Mesenchymal stem cell (in vitro differentiated cells and primary cell): ENCODE results near the gene PDS5A.
"Not testable (repeated sequence)": the region's sequence is repeated elsewhere in the genome, so short reads cannot be mapped to it uniquely, and the experiment has no call there.

Experiments
- DNase-seq: peaks from one replicate; pipeline ENCODE4 v3.0.0-alpha.2; 2013
- H2AFZ ChIP-seq: one replicate; pipeline ENCODE4 v1.6.1; 2013; ENCODE audit warnings: low read depth, mild to moderate bottlenecking, control low read depth, inconsistent platforms, low read length, moderate library complexity
- H2AK5ac ChIP-seq: 2 replicates; pipeline ENCODE4 v1.6.1; 2013; ENCODE audit warnings: low read length, moderate library complexity, mild to moderate bottlenecking, inconsistent platforms; ENCODE audit not compliant: severe bottlenecking
- H2BK120ac ChIP-seq: one replicate; pipeline ENCODE4 v1.6.1; 2013; ENCODE audit warnings: low read depth, mild to moderate bottlenecking, inconsistent platforms, low read length, moderate library complexity
- H2BK12ac ChIP-seq, 2 experiments: one replicate each; pipeline ENCODE4 v1.6.1; 2013; ENCODE audit warnings: inconsistent platforms in 2 of 2, low read length in 2 of 2, mild to moderate bottlenecking in 2 of 2, moderate library complexity in 2 of 2, control low read depth in 1 of 2
- H2BK15ac ChIP-seq: one replicate; pipeline ENCODE4 v1.6.1; 2013; ENCODE audit warnings: mild to moderate bottlenecking, low read depth, inconsistent platforms; ENCODE audit not compliant: poor library complexity, severe bottlenecking
- H2BK5ac ChIP-seq: 2 replicates; pipeline ENCODE4 v1.6.1; 2013; ENCODE audit warnings: low read depth, mild to moderate bottlenecking, low read length, control low read depth, inconsistent platforms; ENCODE audit not compliant: poor library complexity, severe bottlenecking
- H3K14ac ChIP-seq, 2 experiments: one replicate each; pipeline ENCODE4 v1.6.1; 2013; ENCODE audit warnings: inconsistent platforms in 2 of 2, low read length in 2 of 2, control low read depth in 1 of 2, mild to moderate bottlenecking in 1 of 2, moderate library complexity in 1 of 2
- H3K18ac ChIP-seq, 2 experiments: one replicate each; pipeline ENCODE4 v1.6.1; 2013; ENCODE audit warnings: inconsistent platforms in 2 of 2, low read length in 2 of 2, control low read depth in 1 of 2, low read depth in 1 of 2, mild to moderate bottlenecking in 1 of 2
- H3K23ac ChIP-seq, 2 experiments: one replicate each; pipeline ENCODE4 v1.6.1; 2013; ENCODE audit warnings: inconsistent platforms in 2 of 2, low read length in 2 of 2, mild to moderate bottlenecking in 2 of 2, moderate library complexity in 2 of 2, control low read depth in 1 of 2
- H3K27ac ChIP-seq: 2 replicates; pipeline ENCODE4 v1.5.1; 2013; ENCODE audit warnings: mild to moderate bottlenecking, moderate library complexity, low read length, control low read depth, inconsistent platforms; ENCODE audit not compliant: poor library complexity, severe bottlenecking
- H3K27me3 ChIP-seq, 2 experiments: 2 replicates each; pipeline versions ENCODE4 v1.6.1 to v1.7.0; 2013; ENCODE audit warnings: low read length in 2 of 2, mild to moderate bottlenecking in 2 of 2, moderate library complexity in 2 of 2, control low read depth in 1 of 2, inconsistent platforms in 1 of 2; ENCODE audit not compliant: control insufficient read depth in 1 of 2, insufficient read depth in 1 of 2
- H3K36me3 ChIP-seq, 2 experiments: 2 replicates each; pipeline versions ENCODE4 v1.6.1 to v1.7.0; 2013; ENCODE audit warnings: low read length in 2 of 2, control low read depth in 1 of 2, inconsistent platforms in 1 of 2, low read depth in 1 of 2, mild to moderate bottlenecking in 1 of 2; ENCODE audit not compliant: insufficient read depth in 2 of 2, control insufficient read depth in 1 of 2
- H3K4ac ChIP-seq, 2 experiments: one replicate each; pipeline ENCODE4 v1.6.1; 2013; ENCODE audit warnings: inconsistent platforms in 2 of 2, low read length in 2 of 2, mild to moderate bottlenecking in 2 of 2, moderate library complexity in 2 of 2, control low read depth in 1 of 2, low read depth in 1 of 2
- H3K4me1 ChIP-seq: 2 replicates; pipeline ENCODE4 v1.6.1; 2013; ENCODE audit warnings: low read depth, low read length, control low read depth; ENCODE audit not compliant: control insufficient read depth, insufficient read depth
- H3K4me2 ChIP-seq: 2 replicates; pipeline ENCODE4 v1.6.1; 2013; ENCODE audit warnings: low read length, mild to moderate bottlenecking, inconsistent platforms; ENCODE audit not compliant: poor library complexity, severe bottlenecking
- H3K4me3 ChIP-seq, 2 experiments: 2 replicates each; pipeline versions ENCODE4 v1.5.1 to v1.7.0; 2013; ENCODE audit warnings: low read length in 2 of 2, mild to moderate bottlenecking in 2 of 2, control low read depth in 1 of 2, low read depth in 1 of 2; ENCODE audit not compliant: insufficient read depth in 1 of 2
- H3K79me1 ChIP-seq: replicated peaks from 2 replicates; pipeline ENCODE4 v1.6.1; 2013; ENCODE audit warnings: mild to moderate bottlenecking, control low read depth, low read length, inconsistent platforms; ENCODE audit not compliant: poor library complexity, severe bottlenecking
- H3K9ac ChIP-seq: 2 replicates; pipeline ENCODE4 v1.7.0; 2013; ENCODE audit warnings: mild to moderate bottlenecking, low read length, moderate library complexity
- H3K9me3 ChIP-seq: 2 replicates; pipeline ENCODE4 v1.7.0; 2013; ENCODE audit warnings: mild to moderate bottlenecking, low read length; ENCODE audit not compliant: control insufficient read depth
- H4K8ac ChIP-seq: one replicate; pipeline ENCODE4 v1.6.1; 2013; ENCODE audit warnings: inconsistent platforms, mild to moderate bottlenecking, low read length, moderate library complexity
- H4K91ac ChIP-seq: one replicate; pipeline ENCODE4 v1.6.1; 2013; ENCODE audit warnings: mild to moderate bottlenecking, low read length, inconsistent platforms
- WGBS: methylation state at CpG from one replicate; pipeline ENCODE4 v1.1.7; 2013; ENCODE audit warnings: mixed read lengths; 5-methylcytosine and 5-hydroxymethylcytosine counted together

The PDS5A gene

DNA sequence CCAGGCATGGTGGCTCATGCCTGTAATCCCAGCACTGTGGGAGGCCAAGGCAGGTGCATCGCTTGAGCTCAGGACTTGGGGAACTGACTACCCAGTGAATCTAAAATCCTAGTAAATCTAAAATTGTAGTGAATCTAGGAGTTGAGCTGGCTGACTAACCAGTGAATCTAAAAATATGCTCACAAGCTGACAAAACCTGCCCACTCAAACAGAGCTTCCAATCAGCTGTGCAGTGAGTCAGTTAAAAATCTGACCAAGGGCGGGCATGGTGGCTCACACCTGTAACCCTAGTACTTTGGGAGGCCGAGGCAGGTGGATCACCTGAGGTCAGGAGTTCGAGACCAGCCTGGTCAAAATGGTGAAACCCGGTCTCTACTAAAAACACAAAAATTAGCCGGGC, 72.7 kb downstream of the PDS5A start:
- H2BK120ac ChIP-seq, H3K4me2 ChIP-seq, H4K91ac ChIP-seq, H3K27me3 ChIP-seq, H4K8ac ChIP-seq, H2AFZ ChIP-seq, H2BK12ac ChIP-seq, H3K27ac ChIP-seq, H3K23ac ChIP-seq, H2BK15ac ChIP-seq, H3K14ac ChIP-seq, H3K9ac ChIP-seq, H3K4ac ChIP-seq, H2BK5ac ChIP-seq, DNase-seq, H3K4me3 ChIP-seq, H2AK5ac ChIP-seq, H3K4me1 ChIP-seq, H3K79me1 ChIP-seq, H3K9me3 ChIP-seq, H3K18ac ChIP-seq: not testable (repeated sequence)
- peaks cover 5 to 68% of the 10 kb centered on the region in 2 experiments for H3K36me3 ChIP-seq
- 100% methylated on average over 5 of the region's 6 CpGs for WGBS

DNA sequence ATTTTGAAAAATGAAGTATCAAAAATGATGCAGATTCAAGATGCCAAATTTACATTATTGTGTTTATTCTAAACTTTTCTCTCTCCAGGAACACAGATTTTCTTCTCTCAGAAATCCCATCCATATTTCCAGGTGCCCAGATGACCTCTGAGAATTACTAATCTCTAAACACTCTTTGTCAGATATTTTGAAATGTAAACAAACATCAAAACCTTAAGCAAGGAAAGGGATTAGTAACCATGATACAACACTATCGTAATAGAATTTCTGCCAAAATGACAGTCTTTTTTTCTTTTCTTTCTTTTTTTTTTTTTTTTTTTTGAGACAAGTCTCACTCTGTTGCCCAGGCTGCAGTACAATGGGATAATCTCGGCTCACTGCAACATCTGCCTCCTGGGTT, 76.7 kb downstream of the PDS5A start:
- Histone ChIP-seq H2AFZ (no peak overlapping the region), H3K36me3 (peaks cover 22 to 83% of the 10 kb centered on the region in 2 experiments), H2BK12ac (no peak overlapping the region), H2BK5ac (no peak overlapping the region), H2BK15ac (no peak overlapping the region), H4K8ac (no peak overlapping the region), H3K79me1 (peaks cover 17% of the 10 kb centered on the region), H3K18ac (no peak overlapping the region), H3K9me3 (no peaks in the 10 kb centered on the region), H3K9ac (no peak overlapping the region), H2AK5ac (no peak overlapping the region), H4K91ac (no peak overlapping the region), H2BK120ac (no peak overlapping the region), H3K14ac (no peak overlapping the region), H3K4ac (no peak overlapping the region), H3K4me3 (no peak overlapping the region), H3K4me1 (no peaks in the 10 kb centered on the region), H3K27me3 (no peaks in the 10 kb centered on the region), H3K23ac (no peak overlapping the region), H3K4me2 (no peak overlapping the region), H3K27ac (no peak overlapping the region)
- 83% methylated on average over 2 of the region's 2 CpGs for WGBS
- DNase-seq = no peak

DNA sequence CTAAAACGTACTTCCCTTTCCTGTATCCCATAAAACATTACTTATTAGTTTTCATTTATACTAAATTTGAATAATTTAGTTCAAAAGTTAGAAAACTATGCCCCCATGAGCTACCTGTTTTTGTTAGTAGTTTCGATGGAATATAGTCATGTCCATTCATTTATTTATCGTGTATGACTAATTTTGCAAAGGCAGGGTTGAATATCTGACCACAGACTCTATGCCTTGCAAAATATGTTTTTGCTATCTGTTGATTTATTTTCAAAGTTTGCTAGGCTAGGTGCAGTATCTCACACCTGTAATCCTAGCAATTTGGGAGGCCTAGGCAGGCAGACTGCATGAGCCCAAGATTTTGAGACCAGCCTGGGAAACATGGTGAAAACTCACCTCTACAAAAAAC, 78.4 kb downstream of the PDS5A start:
- Histone ChIP-seq H4K8ac (no peak overlapping the region), H3K4ac (no peak overlapping the region), H3K36me3 (peaks cover 29 to 94% of the 10 kb centered on the region in 2 experiments), H3K4me1 (no peaks in the 10 kb centered on the region), H3K79me1 (peaks cover 15% of the 10 kb centered on the region), H3K23ac (no peak overlapping the region), H4K91ac (no peak overlapping the region), H3K9ac (no peak overlapping the region), H2AK5ac (no peak overlapping the region), H2BK5ac (no peak overlapping the region), H3K4me3 (no peak overlapping the region), H2AFZ (no peak overlapping the region), H3K18ac (no peak overlapping the region), H2BK15ac (no peak overlapping the region), H3K14ac (no peak overlapping the region), H2BK120ac (no peak overlapping the region), H2BK12ac (no peak overlapping the region), H3K9me3 (no peaks in the 10 kb centered on the region), H3K4me2 (no peak overlapping the region), H3K27me3 (no peaks in the 10 kb centered on the region), H3K27ac (no peak overlapping the region)
- 100% methylated on average over 2 of the region's 3 CpGs for WGBS
- DNase-seq = no peak

DNA sequence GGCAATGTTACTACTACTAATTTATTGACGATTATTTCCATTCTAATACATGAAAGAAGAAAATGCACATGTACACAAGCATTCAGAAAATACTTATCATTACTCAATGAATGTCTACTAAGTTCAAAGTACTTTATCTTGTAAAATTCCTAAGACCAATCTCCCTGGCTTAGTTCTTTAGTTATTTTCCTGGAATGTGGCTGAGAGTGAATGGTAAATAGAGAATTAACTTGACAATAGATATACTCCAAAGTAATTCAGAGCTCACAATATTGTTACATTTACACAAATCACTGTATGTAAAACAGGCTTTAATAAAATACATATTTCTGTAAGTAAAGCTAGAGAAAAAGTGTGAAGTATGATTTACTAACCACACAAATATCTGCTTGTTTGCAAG, 79.7 kb downstream of the PDS5A start:
- Histone ChIP-seq H3K4me3 (no peak overlapping the region), H4K91ac (no peak overlapping the region), H3K79me1 (peaks cover 15% of the 10 kb centered on the region), H2BK5ac (no peak overlapping the region), H2BK120ac (no peak overlapping the region), H3K9me3 (no peaks in the 10 kb centered on the region), H3K9ac (no peak overlapping the region), H3K4me1 (no peaks in the 10 kb centered on the region), H3K14ac (no peak overlapping the region), H3K4ac (no peak overlapping the region), H3K36me3 (peaks cover 29 to 97% of the 10 kb centered on the region in 2 experiments), H4K8ac (no peak overlapping the region), H3K27me3 (no peaks in the 10 kb centered on the region), H3K23ac (no peak overlapping the region), H3K27ac (no peak overlapping the region), H2AFZ (no peak overlapping the region), H2BK12ac (no peak overlapping the region), H3K18ac (no peak overlapping the region), H2BK15ac (no peak overlapping the region), H2AK5ac (no peak overlapping the region), H3K4me2 (no peak overlapping the region)
- no CpG with 5 or more reads among the region's 1 CpG for WGBS
- no peak for DNase-seq
